ENCODE measurements around the gene NDUFB11.

DNA sequence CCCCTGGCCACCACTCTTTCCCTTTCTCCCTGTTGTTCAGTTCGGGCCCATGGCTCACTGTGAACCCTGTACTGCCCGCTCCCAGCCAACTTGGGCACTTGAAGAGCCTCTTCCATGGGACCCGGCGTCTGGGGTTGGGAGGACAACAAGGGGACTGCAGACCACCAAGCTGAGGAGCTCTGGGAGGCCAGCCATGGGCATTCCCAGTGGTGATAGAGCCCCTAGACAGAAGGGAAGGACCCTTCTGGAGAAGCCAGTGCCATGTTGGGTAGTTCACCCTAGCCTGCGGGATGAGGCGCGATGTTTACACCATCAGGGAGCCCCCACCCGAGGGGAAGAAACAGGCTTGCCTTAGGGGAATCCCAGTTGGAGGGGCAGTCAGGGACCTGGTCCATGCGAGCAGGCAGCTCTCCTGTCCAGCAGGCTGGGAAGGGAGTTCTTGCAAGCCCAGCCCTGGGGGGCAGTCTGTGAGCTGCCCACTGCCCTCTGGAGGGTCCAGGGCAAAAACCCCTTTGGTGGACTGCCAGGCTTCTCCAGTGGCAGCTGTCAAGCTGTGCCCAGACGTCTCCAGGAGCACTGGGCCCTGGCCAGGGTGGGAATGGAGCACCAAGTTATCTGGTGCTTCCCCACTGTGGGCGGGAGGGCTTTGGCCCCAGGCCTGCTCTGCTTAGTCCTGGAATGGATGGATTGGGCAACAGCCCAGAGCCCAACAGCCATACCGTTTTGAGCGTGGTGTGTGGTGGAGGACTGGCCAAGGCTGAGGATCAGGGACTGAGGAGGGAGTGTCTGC lies 25.4 kb upstream of the NDUFB11 start:
- TF ChIP-seq, protein P1, sequence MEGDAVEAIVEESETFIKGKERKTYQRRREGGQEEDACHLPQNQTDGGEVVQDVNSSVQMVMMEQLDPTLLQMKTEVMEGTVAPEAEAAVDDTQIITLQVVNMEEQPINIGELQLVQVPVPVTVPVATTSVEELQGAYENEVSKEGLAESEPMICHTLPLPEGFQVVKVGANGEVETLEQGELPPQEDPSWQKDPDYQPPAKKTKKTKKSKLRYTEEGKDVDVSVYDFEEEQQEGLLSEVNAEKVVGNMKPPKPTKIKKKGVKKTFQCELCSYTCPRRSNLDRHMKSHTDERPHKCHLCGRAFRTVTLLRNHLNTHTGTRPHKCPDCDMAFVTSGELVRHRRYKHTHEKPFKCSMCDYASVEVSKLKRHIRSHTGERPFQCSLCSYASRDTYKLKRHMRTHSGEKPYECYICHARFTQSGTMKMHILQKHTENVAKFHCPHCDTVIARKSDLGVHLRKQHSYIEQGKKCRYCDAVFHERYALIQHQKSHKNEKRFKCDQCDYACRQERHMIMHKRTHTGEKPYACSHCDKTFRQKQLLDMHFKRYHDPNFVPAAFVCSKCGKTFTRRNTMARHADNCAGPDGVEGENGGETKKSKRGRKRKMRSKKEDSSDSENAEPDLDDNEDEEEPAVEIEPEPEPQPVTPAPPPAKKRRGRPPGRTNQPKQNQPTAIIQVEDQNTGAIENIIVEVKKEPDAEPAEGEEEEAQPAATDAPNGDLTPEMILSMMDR (IDR thresholded peaks at IDR 0.05), result no peak
- TF ChIP-seq POLR2AphosphoS5 (IDR thresholded peaks at IDR 0.05) (no peak), POLR2A (IDR thresholded peaks at IDR 0.05; ENCODE audit: low read depth) (no peak), EP300 (IDR thresholded peaks at IDR 0.05) (no peak)
